K562 (cell line): ENCODE data around the gene CCDC18.

ENCODE experiments used
- AFF1 ChIP-seq, 2 experiments: fragments of 450-650 bp; IDR thresholded peaks; 2 replicates each; pipeline ENCODE4 v1.6.1; 2018; ENCODE audit warnings: mild to moderate bottlenecking in 2 of 2, low read depth in 1 of 2; ENCODE audit not compliant: partially characterized antibody in 2 of 2
- BCLAF1 ChIP-seq, 2 experiments: fragments of 450-650 bp in 1 of 2; IDR thresholded peaks; 2 replicates each; pipeline ENCODE4 v1.6.1; 2011 to 2017; ENCODE audit warnings: low read depth in 2 of 2, antibody characterized with exemption in 1 of 2, borderline replicate concordance in 1 of 2, low read length in 1 of 2, mild to moderate bottlenecking in 1 of 2, mixed read lengths in 1 of 2; ENCODE audit not compliant: control insufficient read depth in 1 of 2
- CTCF ChIP-seq, 3 experiments: IDR thresholded peaks in 2 of 3; conservative IDR thresholded peaks in 1 of 3; 2 replicates each; pipeline ENCODE4 v1.5.1; 2011 to 2012; ENCODE audit warnings: low read length in 3 of 3, mild to moderate bottlenecking in 3 of 3, control low read depth in 2 of 3, improper control_type of control experiment in 1 of 3, inconsistent platforms in 1 of 3, low read depth in 1 of 3, mixed read lengths in 1 of 3, moderate library complexity in 1 of 3; ENCODE audit not compliant: insufficient read depth in 2 of 3
- JUND ChIP-seq, 2 experiments: IDR thresholded peaks; 2 replicates in 1 of 2; 3 replicates in 1 of 2; pipeline ENCODE4 v1.6.1; 2011; ENCODE audit warnings: borderline replicate concordance in 2 of 2, low read depth in 2 of 2, low read length in 2 of 2, improper control_type of control experiment in 1 of 2, missing biosample characterization in 1 of 2, missing genetic modification characterization in 1 of 2, missing genetic modification reagents in 1 of 2
- MLLT1 ChIP-seq, 2 experiments: fragments of 450-650 bp; IDR thresholded peaks; 2 replicates each; pipeline ENCODE4 v1.6.1; 2016
- REST ChIP-seq, 2 experiments: fragments of 450-650 bp; formaldehyde crosslinking in 1 of 2; IDR thresholded peaks; 2 replicates each; pipeline versions ENCODE4 v1.4.0 to v1.6.1; 2014 to 2020; ENCODE audit warnings: mild to moderate bottlenecking in 2 of 2, borderline replicate concordance in 1 of 2, low read depth in 1 of 2
- SRF ChIP-seq, 2 experiments: fragments of 250-450, 450-650 bp in 1 of 2; sonication (Bioruptor Pico) in 1 of 2; sonication (generic) in 1 of 2; formaldehyde crosslinking; IDR thresholded peaks; 2 replicates each; pipeline versions ENCODE4 v1.5.0 to v1.5.1; 2020 to 2022; ENCODE audit warnings: mild to moderate bottlenecking in 1 of 2, missing genetic modification reagents in 1 of 2
- ZNF212 ChIP-seq: fragments of 450-650 bp; formaldehyde crosslinking; IDR thresholded peaks from 2 replicates; pipeline ENCODE4 v1.4.0; 2020; ENCODE audit warnings: mild to moderate bottlenecking
- ZNF23 ChIP-seq: fragments of 250-450 bp; sonication (Bioruptor Pico); IDR thresholded peaks from 2 replicates; pipeline ENCODE4 v1.4.0; 2020; ENCODE audit warnings: mild to moderate bottlenecking

- TF ChIP-seq CTCF (IDR thresholded peaks at IDR 0.05 in 2 of 3, conservative IDR thresholded peaks at IDR 0.05 in 1 of 3; ENCODE audit: insufficient read depth in 2 of 3, low read depth in 1 of 3, low read length in 3 of 3): no peak
- no peak for TF ChIP-seq JUND (IDR thresholded peaks at IDR 0.05; ENCODE audit: borderline replicate concordance, low read depth, low read length)
- no peak for TF ChIP-seq JUND (tag; IDR thresholded peaks at IDR 0.05; ENCODE audit: borderline replicate concordance, low read depth, low read length)
- TF ChIP-seq BCLAF1 (IDR thresholded peaks at IDR 0.05; ENCODE audit: borderline replicate concordance in 1 of 2, control insufficient read depth in 1 of 2, low read depth in 2 of 2, low read length in 1 of 2): no peak
- TF ChIP-seq AFF1 (IDR thresholded peaks at IDR 0.05; ENCODE audit: low read depth in 1 of 2, partially characterized antibody in 2 of 2): no peak
- no peak for TF ChIP-seq SRF (CRISPR knock-in tag; IDR thresholded peaks at IDR 0.05)
- no peak for TF ChIP-seq ZNF212 (CRISPR knock-in tag)
- no peak for TF ChIP-seq REST (IDR thresholded peaks at IDR 0.05; ENCODE audit: borderline replicate concordance)
- TF ChIP-seq REST (CRISPR knock-in tag; IDR thresholded peaks at IDR 0.05; ENCODE audit: low read depth): no peak
- no peak for TF ChIP-seq MLLT1 (IDR thresholded peaks at IDR 0.05)
- no peak for TF ChIP-seq ZNF23
These were observed 29.1 kb upstream of the CCDC18 start for GRCh38 chr1:93151474-93151873.
